Midbrain (tissue), 1 donor: ENCODE results near the gene ALPK3.

Experiments used
- DNase-seq: peaks from one replicate; lab custom pipeline; 2025; lab: John Stamatoyannopoulos, UW

ALPK3 gene

GRCh38 chr15:84816694-84817465, at the start of gene ALPK3:
Gene ALPK3, plus strand, starts transcription at chr15:84817356. Its CDS starts 97 bp downstream, at chr15:84817453.
- no peak for DNase-seq

- DNase-seq, result no peak
Measured at GRCh38 chr15:84772031-84772430, 45.1 kb upstream of the ALPK3 start.

- DNase-seq, result no peak
Measured at GRCh38 chr15:84772467-84772866, 44.7 kb upstream of the ALPK3 start.

GRCh38 chr15:84773716-84774115, 43.4 kb upstream of the ALPK3 start:
- no peak for DNase-seq

- DNase-seq, result no peak
Measured at GRCh38 chr15:84775867-84776449, 41.2 kb upstream of the ALPK3 start.

GRCh38 chr15:84778194-84778593, 39.0 kb upstream of the ALPK3 start:
- no peak for DNase-seq

GRCh38 chr15:84780492-84780891, 36.7 kb upstream of the ALPK3 start:
- DNase-seq, result no peak

GRCh38 chr15:84781495-84781894, 35.7 kb upstream of the ALPK3 start:
- DNase-seq, result no peak

GRCh38 chr15:84782346-84782745, 34.8 kb upstream of the ALPK3 start:
- no peak for DNase-seq

- no peak for DNase-seq
Measured at GRCh38 chr15:84783493-84784251, 33.5 kb upstream of the ALPK3 start.

- no peak for DNase-seq
Measured at GRCh38 chr15:84784262-84784661, 32.9 kb upstream of the ALPK3 start.

- DNase-seq, result no peak
Measured at GRCh38 chr15:84785053-84785452, 32.1 kb upstream of the ALPK3 start.

- DNase-seq, result no peak
Measured at GRCh38 chr15:84788500-84788899, 28.7 kb upstream of the ALPK3 start.

GRCh38 chr15:84789762-84790161, 27.4 kb upstream of the ALPK3 start:
- peak; percentile 10 for DNase-seq

- DNase-seq, result no peak
Measured at GRCh38 chr15:84790676-84791075, 26.5 kb upstream of the ALPK3 start.

GRCh38 chr15:84791763-84792162, 25.4 kb upstream of the ALPK3 start:
- no peak for DNase-seq

GRCh38 chr15:84793431-84794161, 23.6 kb upstream of the ALPK3 start:
- no peak for DNase-seq

GRCh38 chr15:84794162-84794547, 23.0 kb upstream of the ALPK3 start:
- no peak for DNase-seq

GRCh38 chr15:84795186-84795585, 22.0 kb upstream of the ALPK3 start:
- DNase-seq, result no peak

- no peak for DNase-seq
Measured at GRCh38 chr15:84797212-84797611, 19.9 kb upstream of the ALPK3 start.

GRCh38 chr15:84797801-84798200, 19.4 kb upstream of the ALPK3 start:
- DNase-seq, result no peak

GRCh38 chr15:84798436-84798946, 18.7 kb upstream of the ALPK3 start:
- DNase-seq, result no peak
